ENCODE measurements around the gene UNC50.
"Not testable (repeated sequence)": the region's sequence is repeated elsewhere in the genome, so short reads cannot be mapped to it uniquely, and the experiment has no call there.

Gene UNC50

DNA sequence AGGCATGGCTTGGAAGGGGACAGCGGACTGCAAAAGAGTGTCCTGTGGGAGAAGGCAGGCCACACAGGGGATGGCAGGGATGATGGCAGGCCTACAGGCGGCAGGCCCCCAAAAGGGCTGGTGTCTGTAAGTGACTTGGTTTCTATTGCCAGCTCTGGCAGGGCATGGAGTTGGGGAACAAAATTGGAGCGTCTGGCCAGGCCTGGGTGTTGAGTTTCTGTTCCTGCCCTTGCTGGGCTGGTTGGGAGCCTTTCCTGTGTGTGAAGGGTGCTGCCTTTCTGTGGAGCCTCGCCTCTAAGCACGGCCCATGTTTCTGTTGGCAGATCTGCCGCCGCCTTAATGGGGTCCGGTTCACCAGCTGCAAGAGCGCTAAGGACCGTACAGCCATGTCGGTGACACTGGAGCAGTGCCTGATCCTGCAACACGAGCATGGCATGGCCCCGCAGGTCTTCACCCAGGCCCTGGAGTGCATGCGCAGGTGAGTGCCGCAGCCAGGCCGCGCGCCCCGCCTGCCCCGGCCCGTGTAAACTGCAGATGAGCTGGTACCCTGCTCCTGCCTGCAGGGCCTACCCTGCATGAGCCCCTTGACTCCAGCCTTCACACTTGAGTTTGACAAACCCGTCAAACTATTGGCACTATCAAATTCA lies 31.6 kb upstream of the UNC50 start:
- no peak for DNase-seq

DNA sequence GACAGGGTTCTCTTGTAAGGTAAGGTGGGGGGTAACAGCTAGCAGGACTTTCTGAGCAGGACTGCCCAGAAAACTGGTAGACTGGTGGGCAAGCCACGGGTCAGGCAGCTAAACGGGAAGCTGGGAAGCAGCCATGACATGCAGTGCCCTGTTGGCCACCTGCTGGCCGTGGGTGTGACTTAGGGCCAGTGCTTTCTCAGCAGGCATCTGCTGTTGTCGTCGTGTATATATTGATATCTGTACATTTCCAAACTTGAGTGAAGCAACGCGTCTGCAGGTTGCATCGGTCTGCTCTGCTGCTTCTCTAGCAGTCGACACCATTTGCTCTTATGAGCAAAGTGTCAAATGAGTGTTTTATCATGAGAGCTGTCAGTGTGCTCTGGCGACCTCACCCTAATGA lies 31.1 kb upstream of the UNC50 start:
- DNase-seq: no peak

DNA sequence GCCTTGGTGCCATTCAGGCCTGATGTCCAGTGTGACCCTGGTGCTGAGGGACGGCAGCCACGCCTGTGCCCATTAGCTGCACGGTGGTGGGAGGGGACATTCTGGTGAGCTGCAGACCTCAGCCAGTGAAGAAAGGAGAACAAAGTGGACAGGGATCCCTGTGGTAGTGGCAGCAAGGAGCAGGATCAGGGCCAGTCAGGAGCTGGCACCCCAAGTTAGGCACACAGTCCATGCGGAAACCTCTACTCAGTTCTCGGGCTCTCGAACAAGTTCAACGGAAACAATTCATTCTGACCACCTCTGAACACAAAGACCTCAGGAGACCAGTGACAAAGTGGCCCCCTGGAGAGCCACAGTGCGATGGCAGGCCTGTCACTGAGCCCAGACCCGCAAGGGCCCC lies 30.2 kb upstream of the UNC50 start:
- no peak for DNase-seq

DNA sequence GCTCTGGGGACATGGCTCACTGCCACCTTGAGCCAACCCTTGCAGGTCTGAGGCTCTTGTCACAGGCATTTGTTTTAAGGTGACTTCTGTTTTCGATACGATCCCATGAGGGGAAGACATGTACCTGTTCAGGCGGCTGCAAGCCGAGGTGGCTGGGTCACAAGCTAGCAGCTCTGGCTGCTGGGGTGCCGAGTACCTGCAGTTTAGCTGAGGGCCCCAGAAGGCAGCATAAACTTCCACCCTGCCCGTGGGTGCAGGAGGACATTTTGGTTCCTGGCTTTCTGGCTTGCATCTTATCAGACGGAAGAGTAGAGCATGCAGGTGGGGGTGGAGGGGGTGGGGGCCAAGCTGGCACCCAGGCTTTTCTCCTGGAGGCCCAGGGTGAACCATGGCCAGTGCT lies 28.5 kb upstream of the UNC50 start:
- no peak for DNase-seq

DNA sequence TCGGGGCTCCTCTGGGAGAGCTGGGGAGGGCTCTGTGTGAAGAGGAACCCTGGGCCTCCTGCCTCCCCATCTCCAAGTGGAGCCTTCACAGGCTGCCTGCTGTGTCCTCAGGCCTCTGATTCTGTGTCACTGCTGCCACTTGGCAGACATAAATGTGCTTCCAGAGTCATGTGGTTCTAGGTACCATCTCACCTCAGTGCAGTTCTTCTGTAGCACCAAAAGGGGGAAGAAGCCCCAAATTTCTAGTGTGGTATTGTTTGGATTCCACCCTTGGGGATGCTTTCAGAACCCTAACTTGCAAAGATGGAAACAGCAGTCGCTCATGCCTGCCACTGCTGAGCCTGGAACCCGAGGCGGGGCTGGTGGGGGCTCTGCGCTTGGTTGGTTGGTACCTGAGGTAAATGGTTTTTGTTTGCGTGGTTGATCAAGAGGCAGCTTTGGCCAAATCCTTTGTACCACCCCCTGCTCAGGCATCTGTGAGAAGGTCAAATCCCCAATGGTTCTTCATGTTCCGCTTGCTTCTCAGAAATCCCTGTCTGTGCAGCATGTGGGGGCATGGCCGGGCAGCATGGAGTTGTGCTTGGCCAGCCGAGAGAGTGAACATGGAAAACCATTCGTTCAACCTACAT lies 27.6 kb upstream of the UNC50 start:
- DNase-seq: no peak

DNA sequence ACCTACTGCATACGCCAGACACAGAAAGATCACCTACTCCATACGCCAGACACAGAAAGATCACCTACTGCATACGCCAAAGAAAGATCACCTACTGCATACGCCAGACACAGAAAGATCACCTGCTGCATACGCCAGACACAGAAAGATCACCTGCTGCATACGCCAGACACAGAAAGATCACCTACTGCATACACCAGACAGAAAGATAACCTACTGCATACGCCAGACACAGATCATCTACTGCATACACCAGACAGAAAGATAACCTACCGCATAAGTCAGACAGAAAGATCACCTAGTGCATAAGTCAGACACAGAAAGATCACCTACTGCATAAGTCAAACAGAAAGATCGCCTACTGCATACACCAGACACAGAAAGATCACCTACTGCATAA lies 25.9 kb upstream of the UNC50 start:
- DNase-seq: no peak

DNA sequence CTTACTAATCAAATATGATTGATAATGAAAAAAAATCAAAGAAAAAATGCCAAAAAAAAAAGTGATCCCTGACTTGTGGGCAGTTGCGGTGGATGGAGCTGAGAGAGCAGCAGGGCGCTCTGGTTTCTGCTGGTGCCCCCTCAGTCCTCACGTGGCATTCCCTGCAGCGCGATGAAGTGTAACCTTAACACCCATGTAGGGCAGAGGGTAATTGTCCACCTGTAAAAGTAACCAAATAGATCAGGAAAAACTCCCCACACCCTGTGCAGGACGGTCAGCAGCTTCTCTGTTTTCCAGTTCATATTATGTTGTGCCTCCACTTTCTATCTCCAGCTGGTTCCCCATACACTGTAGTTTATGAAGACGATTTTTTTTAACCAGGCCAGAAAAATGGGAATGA lies 25.1 kb upstream of the UNC50 start:
- no peak for DNase-seq

DNA sequence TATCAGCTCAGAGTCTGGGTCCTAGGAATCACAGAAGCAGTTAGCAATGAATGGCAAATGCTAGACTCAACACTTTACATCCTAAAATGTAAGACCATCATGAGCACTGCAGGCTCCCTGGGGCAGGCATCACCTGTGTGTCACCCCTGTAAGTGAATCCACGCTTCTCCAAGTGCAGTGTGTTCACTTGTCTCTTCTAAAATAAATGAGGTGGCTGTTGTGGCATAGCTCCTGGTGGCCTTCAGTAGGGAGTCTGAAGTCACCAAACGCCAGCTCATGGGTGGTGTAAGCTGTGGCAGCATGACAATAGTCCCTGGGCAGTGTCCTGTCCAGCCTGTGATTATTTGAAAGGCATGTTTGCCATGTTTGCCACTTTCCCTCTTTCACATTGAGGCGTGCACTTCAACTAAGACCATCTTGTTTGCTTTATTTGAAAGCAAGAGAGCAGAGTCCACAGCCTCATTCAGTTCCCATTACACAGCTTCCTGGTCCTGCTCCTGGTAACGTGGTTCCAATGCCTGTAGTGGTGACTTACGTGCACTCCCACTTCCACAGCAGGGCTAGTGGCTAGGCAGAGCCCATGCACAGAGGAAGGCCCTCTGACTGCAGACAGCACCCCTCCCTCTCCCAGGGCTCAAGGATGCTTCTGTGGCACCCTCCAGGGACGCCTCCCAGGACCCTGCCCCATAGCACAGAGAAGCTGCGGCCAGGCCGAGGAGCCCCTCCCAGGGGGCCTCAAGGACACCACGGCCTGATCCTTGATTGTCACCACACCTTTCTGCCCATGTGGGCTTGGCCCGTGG lies 24.4 kb upstream of the UNC50 start:
- DNase-seq: no peak

DNA sequence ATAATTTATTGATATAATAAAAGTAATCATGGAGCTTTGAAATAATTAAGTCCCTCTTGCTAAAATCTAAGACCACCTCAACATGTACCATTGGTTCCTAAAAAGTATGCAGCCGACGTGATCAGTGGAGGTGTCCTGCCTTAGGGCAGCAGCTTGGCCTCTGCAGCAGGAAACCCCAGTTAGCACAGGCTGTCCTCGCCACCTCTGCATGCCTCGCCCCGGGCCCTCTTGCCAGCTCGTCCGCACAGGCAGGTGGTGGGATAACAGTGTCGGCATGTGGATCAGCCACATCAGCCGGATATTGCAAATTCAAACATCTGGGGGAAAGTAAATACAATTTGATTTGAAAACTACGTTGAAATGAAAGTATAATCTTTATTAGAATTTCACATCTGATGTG lies 23.0 kb upstream of the UNC50 start:
- DNase-seq: no peak

DNA sequence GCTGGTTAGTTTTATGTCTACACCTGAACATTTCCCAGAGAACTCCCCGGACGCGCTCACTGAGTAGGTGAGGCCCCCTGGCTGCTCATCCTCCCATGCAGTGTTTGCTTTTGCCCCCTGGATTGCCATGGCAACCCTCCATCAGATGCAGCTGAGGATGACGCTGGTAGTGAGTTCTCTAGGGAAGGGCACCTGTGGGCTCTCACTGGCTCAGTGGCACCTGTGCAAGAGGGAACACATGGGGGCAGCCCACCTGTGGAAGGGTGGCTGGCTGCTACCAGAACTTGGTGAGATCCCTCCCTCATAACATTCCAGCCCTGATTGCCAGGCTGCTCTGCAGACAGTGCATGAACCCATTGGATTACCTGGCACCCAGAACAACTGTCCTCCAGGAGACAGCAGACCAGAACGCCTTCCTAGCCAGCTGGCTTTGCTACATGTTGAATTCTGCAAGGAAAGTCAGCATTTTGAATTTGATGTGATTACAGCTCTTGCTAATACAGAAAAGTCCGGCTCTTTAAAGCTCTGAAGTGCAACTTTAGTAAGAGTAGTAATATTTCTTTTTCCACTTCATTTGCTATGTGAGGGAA lies 21.7 kb upstream of the UNC50 start:
- no peak for DNase-seq

DNA sequence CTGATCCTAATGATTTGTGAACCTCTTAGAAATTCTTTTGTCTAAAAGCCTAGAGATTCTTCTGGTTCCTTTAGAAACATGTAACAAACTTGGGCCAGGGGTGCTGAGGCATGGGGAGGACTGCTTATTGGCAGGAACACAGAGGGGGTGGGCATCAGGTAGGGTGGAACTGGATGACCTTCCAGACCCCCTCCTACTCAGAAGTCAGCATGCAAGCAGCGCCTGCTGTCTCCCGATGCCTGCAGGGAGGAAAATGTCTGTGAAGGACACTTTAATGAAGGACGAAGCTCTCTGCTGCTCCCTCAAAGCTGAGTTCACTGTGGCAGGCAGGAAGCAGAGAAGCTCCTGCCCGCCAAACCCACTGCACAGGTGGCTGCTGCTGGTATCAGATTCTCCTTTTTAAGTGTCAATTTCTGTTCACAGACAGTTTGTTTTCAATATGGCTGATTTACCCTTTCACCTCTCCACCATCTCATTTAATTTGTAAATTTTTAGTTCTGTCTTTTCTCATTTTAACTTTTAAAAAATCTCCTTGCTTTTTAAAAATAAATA lies 19.4 kb upstream of the UNC50 start:
- DNase-seq: no peak

DNA sequence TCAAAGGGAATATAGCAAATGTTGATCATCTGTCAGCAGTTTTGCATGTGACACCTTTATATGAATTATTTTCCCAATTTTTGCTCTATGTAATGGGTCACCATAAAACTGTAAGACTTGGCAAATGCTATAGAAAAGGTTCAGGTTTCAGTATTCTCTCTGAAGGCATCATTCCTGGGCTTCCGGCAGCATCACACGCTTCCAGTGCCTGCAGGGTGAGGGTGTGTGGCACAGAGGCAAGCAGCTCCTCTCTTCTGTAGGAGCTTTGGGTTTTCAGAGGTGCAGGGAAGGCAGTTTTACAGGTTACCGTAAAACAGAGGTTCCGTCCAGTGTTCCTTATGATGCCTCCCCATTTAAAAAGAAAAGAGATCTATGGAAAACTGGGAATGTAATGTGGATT lies 18.9 kb upstream of the UNC50 start:
- no peak for DNase-seq

DNA sequence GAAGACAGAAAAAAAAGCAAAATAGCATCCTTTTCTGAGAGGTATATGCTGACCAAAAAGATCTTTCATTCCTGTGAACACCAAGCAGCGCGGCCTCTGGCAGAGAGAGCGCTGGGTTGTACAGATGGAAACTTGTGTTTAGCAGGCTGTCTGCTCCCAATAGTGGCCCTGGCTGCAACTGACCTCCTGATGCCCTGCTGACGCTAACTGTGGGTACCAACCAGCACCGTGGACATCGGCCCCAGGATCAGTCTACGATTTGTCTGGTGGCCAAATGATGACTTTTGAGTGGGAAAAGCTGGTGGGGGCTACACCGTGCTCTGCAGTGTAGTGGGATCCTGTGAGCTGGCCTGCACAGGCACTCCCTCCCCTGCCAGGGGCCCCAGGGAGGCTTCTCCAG lies 15.8 kb upstream of the UNC50 start:
- no peak for DNase-seq

DNA sequence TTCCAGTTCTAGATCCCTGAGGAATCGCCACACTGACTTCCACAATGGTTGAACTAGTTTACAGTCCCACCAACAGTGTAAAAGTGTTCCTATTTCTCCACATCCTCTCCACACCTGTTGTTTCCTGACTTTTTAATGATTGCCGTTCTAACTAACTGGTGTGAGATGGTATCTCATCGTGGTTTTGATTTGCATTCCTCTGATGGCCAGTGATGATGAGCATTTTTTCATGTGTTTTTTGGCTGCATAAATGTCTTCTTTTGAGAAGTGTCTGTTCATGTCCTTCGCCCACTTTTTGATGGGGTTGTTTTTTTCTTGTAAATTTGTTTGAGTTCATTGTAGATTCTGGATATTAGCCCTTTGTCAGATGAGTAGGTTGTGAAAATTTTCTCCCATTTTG lies 13.7 kb upstream of the UNC50 start:
- DNase-seq: not testable (repeated sequence)

DNA sequence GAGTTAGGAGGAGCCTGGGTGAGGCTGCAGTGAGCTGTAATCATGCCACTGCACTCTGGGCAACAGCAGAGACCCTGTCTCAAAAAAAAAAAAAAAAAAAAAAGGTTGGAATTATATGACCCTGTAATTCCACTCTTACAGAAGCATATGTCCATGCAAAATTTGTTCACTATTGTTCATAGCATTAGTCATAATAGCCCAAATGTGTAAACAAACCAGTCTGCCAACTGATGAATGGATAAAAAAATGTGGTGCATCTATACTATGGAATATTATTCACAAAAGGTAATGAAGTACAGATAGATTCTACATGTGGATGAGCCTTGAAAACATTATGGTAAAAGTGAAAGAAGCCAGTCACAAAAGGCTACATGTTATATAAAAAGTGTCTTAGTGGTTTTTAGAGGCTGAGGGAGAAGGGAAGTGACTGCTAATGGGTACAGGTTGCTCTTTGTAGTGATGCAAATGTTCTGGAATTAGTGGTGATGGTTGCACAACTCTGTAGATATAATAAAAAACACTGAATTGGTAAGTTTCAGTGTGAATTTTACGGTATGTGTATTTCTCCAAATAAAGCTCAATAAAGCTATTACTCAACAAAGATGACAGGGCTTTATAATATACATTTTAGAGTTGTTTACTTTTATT lies 9.5 kb upstream of the UNC50 start:
- DNase-seq: no peak

DNA sequence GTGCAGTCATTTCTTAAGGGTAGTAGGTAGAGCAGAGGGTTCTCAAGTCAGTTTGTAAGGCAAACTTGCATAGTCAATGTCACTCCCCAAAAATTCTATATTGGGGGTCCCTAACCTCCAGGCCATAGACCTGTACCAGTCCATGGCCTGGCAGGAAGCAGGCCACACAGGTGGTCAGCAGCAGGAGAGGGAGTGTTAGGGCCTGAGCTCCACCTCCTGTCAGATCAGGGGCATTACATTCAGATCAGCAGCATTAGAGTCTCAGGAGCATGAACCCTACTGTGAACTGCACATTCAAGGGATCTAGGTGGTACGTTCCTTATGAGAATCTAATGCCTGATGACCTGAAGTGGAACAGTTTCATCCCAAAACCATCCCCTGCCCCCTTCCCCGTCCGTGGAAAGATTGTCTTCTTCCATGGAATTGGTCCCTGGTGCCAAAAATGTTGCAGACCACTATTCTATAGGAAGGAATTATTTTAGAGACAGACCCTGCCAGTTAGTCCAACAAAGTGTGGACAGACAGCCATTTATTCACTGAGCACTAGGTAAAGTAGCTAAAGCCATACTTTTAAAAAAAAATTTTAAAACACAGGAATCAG lies 6.8 kb upstream of the UNC50 start:
- DNase-seq: peak in 1 of 3 experiments; percentile 60

DNA sequence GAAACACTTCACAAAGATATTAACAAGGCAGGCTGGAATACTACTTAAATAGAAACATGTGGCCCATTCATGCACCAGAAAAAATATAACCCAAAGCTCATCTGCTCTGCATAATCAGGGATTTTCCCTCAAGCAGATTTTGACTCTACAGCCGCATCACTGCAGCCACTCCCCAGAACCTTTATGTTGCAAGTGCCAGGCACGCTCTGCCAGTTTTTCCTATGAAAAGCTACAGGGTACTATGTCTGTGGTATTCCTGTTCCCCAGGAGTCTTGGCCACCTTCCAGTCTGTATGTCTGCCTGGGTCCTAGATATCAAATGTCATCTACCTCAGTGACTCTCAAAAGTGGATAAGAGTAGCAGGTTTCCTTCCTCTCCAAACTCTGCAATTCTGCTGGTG lies 3.8 kb upstream of the UNC50 start:
- no peak for DNase-seq

DNA sequence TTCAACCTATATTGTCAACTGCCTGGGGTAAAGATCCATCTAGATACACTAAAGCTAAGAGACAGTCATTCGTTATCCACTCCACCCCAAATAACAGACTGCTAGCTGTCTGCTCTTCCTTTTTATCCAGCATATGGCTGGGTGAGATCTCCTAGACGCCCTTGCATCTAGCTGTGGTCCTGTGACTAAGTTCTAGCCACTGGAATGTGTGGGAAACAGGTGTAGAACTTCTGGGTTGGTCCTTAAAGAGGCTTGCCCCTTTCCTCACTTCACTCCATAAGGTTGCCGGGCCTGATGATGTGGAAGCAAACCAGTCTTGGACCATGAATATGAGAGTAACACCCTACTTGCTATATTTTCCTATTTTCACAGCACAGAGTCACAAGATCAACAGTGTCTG lies 3.3 kb upstream of the UNC50 start:
- no peak for DNase-seq

DNA sequence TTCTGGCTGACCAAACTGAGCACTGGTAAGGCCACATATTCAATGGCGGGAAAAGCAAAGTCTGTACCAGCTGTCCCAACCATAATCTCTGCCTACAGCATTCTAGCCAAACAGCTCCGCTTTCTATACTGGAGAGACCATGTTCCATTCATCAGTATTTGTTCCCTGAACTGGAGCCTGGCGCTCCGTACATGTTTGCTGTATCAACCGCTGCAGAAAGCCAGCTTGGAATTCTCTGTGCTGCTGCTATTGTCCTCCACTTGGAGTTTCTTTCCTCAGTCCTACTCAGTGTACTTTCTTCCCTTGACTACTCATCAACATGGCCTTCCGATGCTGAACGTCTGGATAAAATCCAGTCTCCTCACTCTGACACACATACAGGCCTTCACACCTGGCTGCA lies 2.0 kb upstream of the UNC50 start:
- DNase-seq: no peak

DNA sequence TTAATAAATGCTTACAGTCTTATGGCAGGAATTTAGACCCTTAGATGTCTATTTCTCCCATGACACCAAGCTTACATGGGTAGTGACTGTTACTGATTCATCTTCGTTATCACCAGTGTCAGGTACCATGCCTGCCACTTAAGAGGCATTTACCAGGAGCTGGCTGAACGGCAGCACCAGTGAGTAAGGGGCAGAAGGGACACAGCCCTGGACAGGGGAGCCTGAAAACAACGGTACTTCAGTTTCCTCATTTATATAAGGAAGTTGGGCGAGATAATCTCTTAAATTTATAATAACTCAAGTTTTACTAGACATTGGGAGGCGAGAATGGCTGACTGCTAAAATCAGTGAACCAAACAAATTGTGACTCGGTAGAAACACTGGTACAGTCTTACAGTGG lies 1.3 kb upstream of the UNC50 start:
- DNase-seq: no peak

DNA sequence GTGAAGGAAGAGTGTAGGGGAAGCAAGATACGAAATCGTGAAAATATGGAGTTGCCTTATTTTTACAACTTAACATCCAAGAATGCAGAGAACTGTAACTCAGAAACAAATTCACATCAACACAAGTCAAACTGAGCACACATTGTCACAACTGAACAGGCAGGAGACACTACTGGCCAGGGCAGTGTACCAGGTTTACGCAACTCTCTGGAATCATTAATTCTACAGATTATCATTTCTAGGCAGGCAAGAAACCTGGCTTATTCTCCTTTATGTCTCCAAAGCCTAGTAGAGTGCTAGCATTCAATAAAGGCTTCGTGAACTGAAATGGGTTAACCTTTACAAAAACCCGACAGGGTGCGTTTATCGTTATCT lies 661 bp upstream of the UNC50 start:
- DNase-seq: no peak

DNA sequence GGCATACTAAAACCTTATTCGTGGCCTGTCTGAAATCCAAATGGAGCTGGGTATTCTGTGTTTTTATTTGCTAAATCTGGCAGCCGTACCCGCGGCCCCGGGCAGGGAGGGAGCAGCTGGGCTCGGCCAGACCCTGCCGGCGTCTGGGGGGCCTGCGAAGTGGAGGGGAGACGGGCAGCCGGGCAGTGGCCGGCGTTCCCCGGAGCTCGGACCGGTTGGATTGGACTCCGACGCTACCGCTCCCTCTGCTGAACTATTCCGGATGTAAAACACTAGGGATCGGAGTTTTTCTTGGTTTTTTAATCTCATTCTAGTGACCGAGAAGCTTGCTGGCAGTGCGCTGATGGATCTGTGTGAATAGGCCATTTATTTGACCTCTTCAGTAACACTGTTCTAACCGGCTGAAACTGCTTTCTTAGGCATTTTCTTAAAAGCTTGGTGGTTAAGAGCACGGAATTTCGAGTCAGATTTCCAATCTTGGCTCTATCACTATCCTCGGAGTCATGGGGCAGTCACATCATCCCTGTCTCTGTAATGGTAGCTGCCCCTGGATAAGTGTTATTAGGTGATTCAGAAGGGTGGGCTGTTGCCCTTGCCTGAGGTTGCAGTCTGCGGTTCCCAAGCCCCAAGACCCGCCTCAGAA lies 694 bp downstream of the UNC50 start:
- peak in 1 of 3 experiments; percentile 6 for DNase-seq

Data from NCI-H1417 (cell line).